SHP77 treated with DMSO at 0.1 percent for 48 hours (cell line): ENCODE results near the gene CLDN5.
A peak's percentile ranks its signal among the peaks of the same experiment; 100 is the strongest.

Experiments used
- DNase-seq: peaks from one replicate; lab custom pipeline; 2025; lab: John Stamatoyannopoulos, UW

Gene CLDN5

GRCh38 chr22:19479355-19480172, 44.6 kb downstream of the CLDN5 start, which contains the start of gene CDC45:
CDC45 (plus strand) TSS chr22:19479920; CDS start chr22:19479969, 49 bp downstream.
- DNase-seq, result peak; percentile 98

GRCh38 chr22:19478901-19479354, 45.3 kb downstream of the CLDN5 start, which contains the start of gene UFD1:
UFD1 (minus strand) TSS chr22:19479193; CDS start chr22:19479085, 108 bp downstream.
- peak; percentile 83 for DNase-seq

- DNase-seq, result no peak
Observed at GRCh38 chr22:19478045-19478900, 45.9 kb downstream of the CLDN5 start.

GRCh38 chr22:19477321-19478044, 46.7 kb downstream of the CLDN5 start:
- no peak for DNase-seq

- DNase-seq, result no peak
Observed at GRCh38 chr22:19476023-19476422, 48.2 kb downstream of the CLDN5 start.

DNA sequence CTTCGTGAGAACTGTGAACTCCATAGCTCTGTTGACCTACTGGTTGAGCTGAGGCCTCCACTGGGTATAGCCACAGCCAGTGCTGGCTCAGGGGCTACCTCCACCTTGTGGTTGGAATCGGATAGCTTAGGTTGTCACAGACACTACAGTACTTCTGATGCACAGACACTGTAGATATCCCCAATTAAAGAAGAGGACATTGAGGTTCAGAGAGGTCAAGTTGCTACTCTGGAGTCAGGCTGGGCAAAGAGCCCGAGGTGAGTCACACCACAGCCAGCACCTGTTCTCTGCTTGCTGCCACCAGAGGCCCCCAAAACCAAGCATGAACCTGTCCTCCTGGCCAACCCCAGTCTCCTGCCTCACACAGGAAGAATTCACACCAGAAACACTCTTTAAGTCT, 50.6 kb downstream of the CLDN5 start:
- DNase-seq, result no peak
